HG03558 (cell line): ENCODE results near the gene RGS7.
"Not testable (repeated sequence)": the region's sequence is repeated elsewhere in the genome, so short reads cannot be mapped to it uniquely, and the experiment has no call there.

Experiments
- ATAC-seq: cut with Tn5 transposase; IDR thresholded peaks from one replicate; pipeline ENCODE4 v1.9.1; 2021; ENCODE audit warnings: moderate number of reproducible peaks; ENCODE audit not compliant: unreplicated experiment; ENCODE audit errors: extremely low read depth

The RGS7 gene

DNA sequence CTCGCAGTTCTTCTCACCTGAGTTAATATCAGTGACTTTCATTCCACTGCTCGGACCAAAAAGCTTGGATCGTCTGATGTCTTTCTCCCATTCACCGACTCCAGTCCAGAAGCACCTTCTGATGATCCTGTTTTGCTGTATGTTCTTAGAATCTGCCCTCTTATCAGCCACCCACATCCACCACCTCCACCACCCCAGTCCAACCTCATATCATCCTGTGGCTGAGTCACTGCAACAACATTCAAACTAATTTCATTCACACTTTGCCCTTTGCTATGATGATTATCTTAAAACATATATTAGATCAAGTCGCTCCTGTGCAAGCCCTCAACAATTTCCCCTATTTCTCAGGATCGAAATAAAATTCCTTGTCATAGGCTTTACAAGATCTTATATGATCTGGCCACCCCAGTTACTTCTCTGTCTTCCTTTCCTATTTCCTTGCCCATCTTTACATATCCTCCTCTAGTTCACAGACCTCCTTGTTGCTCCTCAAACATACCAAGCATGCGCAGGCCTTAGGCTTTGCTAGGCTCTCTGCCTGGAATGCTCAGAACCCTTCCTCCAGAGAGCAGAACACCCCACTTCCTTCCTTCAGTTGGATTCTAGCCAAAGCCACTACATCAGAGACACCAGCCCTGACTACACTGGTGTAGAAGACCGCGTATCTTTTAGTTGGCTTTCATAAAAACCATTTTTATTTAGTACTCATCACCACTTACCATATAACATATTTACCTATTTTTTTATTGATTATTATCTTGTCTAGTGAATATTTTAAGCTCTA lies 409.4 kb downstream of the RGS7 start:
- no peak for ATAC-seq

DNA sequence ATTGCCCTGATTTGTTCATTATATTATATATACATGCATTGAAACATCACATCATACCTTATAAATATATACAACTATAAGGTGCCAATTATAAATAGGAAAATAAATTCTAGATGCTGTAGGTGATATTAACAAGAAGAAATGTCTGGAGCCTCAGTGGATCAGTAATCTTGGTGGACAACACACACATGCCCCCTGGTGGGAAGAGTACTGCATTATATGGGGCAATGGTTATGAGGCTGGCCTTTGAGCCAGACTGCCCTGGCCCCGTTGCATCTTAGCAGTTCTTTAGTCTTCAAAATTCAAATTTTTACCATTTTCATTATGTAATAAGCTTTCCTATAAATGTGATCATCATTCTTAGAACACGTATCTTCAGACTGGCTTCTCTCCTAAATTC lies 410.1 kb downstream of the RGS7 start:
- ATAC-seq = no peak

DNA sequence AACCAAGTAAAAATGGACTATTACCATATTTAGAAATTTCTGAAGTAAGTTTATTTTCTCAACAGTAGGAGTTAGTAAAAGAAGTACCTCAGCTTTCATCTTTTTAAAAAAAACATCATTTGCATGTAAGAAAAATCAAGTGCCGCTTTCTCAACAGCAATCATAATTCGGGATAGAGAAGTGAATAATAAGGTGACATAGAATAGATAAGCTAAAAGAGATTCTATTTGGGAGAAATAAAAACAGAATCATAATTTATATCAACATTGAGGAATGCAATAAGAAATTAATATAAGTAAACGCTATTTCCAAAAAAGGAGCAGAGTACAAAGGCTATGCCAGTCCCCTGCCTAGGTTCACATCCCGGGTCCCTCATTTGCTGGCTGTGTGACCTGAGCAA lies 414.1 kb downstream of the RGS7 start:
- no peak for ATAC-seq

DNA sequence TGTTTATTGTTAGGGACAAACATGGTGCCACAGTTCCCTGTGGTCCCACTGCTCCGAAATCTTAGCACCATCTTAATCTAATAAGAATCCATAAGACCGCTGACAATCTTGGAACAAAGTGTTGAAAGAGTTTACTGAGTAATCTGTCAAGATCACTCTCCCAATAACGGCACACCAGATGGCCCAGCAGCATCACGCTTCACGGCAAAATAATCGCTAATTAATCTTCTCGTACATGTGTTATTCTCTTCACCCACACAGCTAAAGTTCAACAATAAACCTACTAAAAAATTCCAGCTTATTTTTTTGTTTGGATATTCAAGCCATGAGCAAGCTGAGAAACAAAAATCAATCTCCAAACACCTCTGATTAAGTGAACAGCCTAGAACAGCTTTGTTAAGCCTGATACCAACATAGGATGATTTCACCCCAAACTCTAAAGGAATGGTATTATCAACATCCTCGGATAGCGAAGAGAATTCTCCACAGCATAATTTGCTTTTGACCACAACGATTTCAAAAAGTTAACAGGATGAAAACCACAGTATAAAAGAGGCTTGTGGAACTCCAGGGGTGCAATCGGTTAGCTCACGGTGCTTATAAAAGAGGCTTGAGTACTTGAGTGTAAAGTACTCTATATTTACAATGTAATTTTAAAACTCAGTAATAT lies 415.2 kb downstream of the RGS7 start:
- ATAC-seq = no peak

DNA sequence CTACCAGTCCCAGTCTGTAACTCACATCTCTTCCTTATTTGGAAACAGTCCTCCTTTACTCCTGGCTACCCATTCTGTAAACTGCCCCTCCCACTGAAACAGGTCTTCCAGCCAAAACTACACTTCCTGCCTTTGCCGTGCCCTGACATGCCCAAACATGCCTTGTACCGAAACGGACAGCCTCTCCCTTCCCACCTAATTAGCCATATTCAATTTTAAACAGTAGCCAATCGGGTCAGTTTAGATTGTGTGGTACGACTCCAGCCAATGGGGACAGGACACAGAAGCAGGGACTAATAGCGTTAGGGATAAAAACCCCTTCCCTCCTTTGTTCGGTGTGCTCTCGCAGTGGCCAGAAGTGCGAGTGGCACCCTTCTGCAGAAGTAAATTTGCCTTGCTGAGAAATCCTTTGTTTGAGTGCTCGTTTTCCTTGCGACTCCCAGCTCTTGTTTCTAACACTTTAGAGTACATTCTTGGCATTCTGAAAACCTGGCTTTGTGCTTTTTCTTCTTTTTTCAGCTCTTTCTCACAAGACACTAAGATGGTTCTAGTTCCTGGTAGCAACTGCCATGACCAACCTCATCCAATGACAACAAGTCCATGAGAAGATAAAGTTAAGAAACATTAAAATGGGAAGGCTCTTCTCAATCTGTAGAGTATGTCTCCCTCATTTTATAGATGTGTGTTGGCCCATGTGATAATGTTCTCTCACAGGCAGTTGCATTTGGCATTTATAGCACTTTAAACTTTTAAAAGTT lies 419.9 kb downstream of the RGS7 start:
- no peak for ATAC-seq

DNA sequence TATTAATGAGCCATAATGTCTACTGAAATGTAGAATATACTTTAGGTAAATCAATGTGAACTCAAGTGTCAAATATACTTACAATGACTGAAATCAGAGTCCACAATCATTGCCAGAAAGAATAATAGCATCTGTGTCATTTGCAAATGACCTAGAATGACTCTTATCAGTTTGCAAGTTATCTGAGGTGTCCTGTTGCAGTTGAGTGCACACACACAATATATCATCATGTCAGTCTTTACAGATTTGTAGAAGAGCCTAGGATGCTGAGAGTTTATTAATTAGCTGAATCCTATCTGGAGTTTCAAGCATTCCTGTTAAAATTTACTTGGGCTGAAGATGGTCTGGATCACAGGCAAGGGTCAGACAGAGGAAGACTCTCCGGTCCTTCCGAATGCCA lies 421.1 kb downstream of the RGS7 start:
- no peak for ATAC-seq

DNA sequence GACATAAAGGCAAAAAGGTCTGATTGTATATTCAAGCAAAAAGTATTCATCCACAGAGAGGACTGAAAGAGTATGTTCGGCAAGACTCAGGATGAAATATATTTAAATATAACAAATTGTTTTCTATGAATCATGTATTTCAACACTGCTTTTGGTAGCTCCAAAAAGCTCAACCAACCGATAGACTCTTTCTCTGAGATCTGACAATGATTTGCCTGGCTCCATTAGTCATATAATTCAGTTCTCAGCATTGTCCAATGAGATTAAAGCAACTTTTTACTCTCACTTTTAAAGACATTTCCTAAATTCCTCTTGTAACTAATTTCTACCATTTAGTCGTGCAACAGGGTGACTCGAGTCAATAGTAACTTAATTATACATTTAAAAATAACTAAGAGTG lies 426.0 kb downstream of the RGS7 start:
- ATAC-seq = no peak

DNA sequence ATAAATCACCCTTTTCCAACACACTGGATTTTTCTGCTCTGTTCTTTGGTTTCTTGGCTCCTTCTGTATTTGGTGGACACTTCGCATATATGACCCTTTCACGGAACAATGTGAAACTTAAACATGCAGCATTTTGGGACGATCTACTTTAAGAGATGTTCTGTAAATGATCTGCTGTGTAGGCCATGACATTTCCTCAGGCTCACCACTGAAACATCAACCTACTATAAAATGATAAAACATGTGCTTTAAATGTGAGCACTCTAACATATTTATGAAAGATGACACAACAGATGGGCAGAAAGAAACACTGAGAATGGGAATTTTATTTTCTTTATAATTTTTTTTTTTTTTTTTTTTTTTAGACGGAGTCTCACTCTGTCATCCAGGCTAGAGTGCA lies 428.7 kb downstream of the RGS7 start:
- no peak for ATAC-seq

DNA sequence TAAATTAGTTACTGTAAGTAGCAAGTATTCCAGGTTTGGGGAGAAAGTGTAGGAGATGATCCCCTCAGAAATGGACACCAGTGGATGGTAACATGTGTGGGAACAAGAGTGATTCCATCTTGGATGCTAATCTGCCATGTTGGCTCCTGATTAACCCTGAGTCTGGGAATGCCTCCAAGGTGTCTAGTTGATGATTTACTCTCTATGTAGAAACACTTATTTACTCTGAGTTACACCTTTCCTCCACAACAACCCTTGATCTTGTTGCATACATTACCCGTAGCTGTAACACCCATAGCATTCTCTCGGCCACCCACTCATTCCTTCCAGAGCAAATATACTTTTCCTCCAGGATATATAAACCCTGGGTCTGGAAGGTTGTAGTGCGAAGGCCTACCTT lies 429.2 kb downstream of the RGS7 start:
- ATAC-seq = no peak

DNA sequence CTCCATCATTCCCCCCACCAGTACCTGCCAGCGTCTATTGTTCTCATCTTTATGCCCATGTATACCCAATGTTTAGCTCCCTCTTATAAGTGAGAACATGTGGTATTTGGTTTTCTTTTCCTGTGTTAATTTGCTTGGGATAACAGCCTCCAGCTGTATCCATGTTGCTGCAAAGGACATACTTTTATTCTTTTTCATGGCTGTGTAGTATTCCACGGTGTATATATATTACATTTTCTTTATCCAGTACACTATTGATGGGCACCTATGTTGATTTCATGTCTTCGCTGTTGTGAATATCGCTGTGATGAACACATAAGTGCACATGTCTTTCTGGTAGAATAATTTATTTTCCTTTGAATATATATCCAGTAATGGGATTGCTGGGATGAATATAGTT lies 431.7 kb downstream of the RGS7 start:
- no peak for ATAC-seq

DNA sequence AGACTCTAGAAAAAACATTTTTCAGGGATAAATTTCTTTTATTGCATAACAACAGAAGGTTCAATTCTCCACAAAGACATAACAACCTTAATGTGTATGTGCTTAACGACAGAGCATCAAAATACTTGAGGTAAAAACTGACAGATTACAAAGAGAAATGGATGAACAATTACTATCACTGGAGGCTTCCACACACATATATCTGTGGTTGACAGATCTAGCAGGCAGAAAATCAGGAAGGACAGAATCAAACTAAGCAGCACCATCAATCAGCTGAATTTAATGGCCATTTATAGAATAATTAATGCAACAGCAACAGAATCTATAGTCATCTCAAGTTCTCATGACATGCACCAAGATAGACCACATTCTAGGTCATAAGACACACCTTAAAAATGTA lies 439.0 kb downstream of the RGS7 start:
- ATAC-seq = no peak

DNA sequence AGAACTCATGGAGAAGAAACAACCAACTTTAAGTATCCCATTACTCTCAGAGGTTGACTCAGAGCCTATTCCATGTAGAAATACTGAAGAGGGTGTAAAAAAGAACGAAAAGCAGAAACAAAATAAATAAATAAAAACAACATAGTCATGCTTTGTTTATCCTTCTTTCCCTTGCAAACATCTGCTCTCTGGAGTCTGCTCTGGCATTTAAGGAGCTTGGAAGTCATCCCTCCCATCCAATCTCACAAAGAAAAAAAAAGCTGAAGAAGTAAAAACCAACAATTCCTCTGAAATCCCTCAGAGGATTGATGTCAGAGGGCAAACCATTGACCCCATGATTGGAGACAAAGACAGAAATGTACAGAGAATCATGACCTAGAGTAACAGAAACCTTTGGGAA lies 442.5 kb downstream of the RGS7 start:
- no peak for ATAC-seq

DNA sequence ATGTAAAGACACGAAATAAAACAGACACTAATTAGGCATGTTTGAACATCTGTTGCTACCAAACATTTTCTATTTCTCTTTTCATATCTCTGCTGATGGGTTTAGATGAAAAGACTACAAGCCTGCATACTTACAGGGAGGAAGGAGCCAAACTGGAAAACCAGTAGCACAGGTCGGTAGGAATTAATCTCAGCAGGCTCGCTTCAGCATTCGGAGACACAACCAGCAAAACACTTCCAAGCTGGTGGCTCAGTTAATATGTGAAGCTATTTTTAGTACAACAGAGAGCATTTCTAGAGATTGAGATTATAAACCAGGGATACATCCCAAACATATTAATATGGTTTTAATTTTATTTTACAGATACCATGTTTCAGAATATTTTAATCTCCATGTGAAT lies 444.2 kb downstream of the RGS7 start:
- ATAC-seq = no peak

DNA sequence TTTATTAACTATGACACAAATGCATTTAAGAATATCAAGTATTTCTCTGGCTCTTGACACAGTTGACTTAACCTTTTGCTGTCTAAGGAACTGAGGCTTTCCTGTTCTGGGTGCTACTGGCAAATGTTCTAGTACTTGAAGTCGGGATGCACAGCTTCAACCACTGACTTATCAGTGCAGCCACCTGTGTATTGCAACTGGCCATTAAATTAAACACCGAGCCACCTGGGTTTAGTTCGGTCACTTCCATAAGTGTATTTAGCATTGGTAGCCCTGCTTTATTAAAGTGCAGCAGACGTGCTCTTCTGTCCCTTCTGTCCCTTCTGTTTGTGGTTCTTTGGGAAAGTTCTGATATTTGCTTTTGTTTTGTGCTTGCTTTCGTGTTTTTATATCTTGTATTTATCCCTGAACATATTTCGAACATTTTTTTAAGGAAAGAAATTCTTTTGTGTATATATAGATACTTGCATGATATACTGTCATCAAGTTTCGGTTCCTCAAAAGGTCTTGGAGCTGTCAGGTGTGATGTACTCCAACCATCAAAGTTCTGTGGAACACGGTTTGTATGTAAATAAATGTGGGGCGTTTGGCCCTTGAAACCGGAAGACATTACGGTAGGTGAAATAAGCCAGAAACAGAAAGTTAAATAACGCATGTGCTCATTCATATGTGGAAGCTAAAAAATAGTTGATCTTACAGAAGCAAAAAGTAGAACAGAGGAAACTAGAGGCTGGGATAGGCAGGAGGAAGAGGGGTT lies 447.1 kb downstream of the RGS7 start:
- no peak for ATAC-seq

DNA sequence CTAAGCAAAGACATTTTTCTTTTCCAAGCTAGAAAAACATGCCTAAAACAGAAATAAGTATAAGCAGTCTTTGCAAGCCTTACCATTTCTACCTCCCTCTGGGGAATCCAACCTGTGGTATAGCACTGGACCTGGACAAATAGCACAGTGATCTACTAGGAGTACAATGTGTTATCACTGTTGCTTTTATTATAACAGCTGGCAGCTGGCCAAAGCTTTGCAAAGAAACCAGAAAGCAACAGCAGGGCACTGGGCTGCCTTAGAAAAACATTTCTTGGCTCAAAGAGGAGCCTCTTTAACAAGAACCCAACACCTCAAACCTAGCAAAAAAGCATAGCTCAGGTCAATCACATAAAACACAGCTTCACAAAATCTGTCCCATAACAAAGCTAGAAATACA lies 450.5 kb downstream of the RGS7 start:
- no peak for ATAC-seq

DNA sequence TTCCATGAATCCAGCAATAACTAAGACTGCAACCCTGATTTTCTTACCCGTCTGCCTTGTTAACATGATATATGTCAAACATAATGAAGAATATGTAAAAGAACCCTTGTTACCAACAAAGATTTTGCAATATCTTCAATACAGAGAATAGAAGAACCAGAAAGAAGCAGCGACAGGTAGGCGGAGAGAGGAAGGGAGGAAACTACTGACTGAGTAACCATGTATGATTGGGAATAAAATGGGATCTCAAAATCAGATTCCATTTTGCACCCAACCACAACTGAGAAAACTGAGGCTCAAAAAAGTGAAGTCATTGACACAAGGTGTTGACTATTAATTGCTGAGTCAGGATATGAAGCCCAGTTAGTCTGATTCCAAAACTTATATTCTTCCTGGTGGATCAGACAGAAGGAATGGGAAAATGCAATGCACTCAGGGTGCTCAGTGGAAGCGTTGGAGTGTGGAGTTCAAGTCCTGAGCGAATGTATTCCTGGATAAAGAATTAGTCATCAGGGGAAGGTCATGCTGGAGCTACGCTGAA lies 451.7 kb downstream of the RGS7 start:
- ATAC-seq = no peak

DNA sequence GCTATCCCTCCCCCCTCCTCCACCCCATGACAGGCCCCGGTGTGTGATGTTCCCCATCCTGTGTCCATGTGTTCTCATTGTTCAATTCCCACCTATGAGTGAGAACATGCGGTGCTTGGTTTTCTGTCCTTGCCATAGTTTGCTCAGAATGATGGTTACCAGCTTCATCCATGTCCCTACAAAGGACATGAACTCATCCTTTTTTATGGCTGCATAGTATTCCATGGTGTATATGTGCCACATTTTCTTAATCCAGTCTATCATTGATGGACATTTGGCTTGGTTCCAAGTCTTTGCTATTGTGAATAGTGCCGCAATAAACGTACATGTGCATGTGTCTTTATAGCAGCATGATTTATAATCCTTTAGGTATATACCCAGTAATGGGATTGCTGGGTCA lies 461.6 kb downstream of the RGS7 start:
- not testable (repeated sequence) for ATAC-seq

DNA sequence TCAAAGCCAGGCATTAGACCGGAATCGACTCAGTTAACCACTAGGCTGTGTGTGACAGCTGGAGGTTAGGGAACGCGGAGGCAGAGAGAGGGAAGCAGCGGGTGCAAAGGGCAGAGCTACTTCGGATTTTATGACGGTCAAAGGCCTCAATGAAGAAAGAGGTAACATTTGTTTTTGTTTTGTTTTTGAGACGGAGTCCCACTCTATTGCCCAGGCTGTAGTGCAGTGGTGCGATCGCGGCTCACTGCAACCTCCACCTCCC lies 468.3 kb downstream of the RGS7 start:
- ATAC-seq = no peak

DNA sequence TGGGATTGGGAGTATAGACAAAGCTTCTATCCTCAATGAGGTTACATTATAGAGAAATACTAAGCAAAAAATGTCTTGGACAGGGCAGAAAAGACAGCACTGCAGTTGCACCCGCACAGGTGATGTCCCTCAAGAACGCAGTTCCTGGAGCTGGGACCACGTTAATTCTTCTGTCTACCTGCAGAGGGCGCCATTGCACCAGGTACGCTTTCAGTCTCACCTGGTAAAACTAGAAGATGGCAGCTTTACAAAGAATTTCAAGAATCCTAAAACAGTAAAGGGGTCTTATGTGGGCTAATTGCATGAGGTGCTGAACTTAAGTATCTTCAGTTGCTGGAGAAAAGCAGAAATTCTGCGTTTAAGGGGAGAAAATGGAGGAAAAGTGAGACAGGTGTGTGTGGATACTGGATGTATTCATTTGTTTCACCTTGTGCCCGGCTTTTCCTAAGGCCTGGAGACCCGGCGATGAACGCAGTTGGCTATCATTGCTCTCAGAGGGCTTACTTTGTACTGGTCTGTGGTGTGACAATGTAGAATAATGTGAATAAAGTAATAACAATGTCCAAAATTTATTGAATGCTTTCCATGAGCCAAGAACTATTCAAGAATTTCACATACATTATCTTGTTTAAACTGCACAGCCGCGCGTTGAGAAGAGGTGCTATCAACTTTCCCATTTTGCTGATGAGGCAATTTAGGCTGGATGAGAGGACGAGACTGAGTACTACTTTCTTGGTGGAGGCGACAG lies 468.8 kb downstream of the RGS7 start:
- ATAC-seq = no peak

DNA sequence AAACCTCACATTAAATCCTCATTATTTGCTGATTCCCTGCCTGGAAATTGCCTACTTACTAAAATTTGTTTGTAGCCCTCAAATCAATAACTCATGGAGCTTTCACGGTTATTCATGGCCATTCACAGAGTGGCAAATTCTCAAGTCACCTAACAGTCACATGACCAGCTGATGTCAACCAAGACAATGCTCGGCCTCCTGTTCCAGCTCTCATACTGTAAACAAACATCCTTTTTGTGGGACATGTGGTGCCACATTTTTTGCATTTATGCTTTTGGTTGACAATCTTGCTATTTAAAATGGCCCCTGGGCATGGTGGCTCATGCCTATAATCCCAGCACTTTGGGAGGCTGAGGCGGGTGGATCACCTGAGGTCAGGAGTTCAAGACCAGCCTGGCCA lies 473.5 kb downstream of the RGS7 start:
- no peak for ATAC-seq
